ENCODE data around the gene ASPHD2.

GRCh38 chr22:26414347-26414746 is 14.7 kb upstream of the ASPHD2 start:
- TF ChIP-seq CTCF (IDR thresholded peaks at IDR 0.05; ENCODE audit: low read length) (no peak), EZH2 (IDR thresholded peaks at IDR 0.05; ENCODE audit: borderline replicate concordance, low read length) (no peak)

Data from OCI-LY1 (cell line).